ENCODE results near the gene ALKBH3.

ALKBH3 gene

GRCh38 chr11:43908683-43909082, 28.1 kb downstream of the ALKBH3 start:
- 0 out of 2 replicates have a peak, but pooled peaks cover 2% of the 10 kb centered on the region for H3K36me3 ChIP-seq (ENCODE audit: control insufficient read depth, insufficient read depth, low read length)
- H3K27me3 ChIP-seq (ENCODE audit: control insufficient read depth, insufficient read depth, low read length): no peaks in the 10 kb centered on the region
- peaks cover 11% of the 10 kb centered on the region for H3K4me1 ChIP-seq (ENCODE audit: control insufficient read depth, insufficient read depth, low read length)
- H3K9ac ChIP-seq (ENCODE audit: low read depth, low read length): no peak overlapping the region
- no peaks in the 10 kb centered on the region for H3K9me3 ChIP-seq (ENCODE audit: control insufficient read depth, insufficient read depth, low read length)
- no peak overlapping the region for H3K4me3 ChIP-seq (ENCODE audit: low read depth, low read length)
- no peak overlapping the region for H3K27ac ChIP-seq (ENCODE audit: low read depth, low read length)

GRCh38 chr11:43913829-43914380, 33.3 kb downstream of the ALKBH3 start:
- H3K36me3 ChIP-seq (ENCODE audit: control insufficient read depth, insufficient read depth, low read length): peaks cover 1% of the 10 kb centered on the region; the same call in 1 of the 2 replicates
- no peak overlapping the region for H3K9ac ChIP-seq (ENCODE audit: low read depth, low read length)
- peak overlapping the region; percentile 53 for H3K27ac ChIP-seq (ENCODE audit: low read depth, low read length)
- no peak overlapping the region for H3K4me3 ChIP-seq (ENCODE audit: low read depth, low read length)
- no peaks in the 10 kb centered on the region for H3K9me3 ChIP-seq (ENCODE audit: control insufficient read depth, insufficient read depth, low read length)
- peaks cover 19% of the 10 kb centered on the region for H3K4me1 ChIP-seq (ENCODE audit: control insufficient read depth, insufficient read depth, low read length)
- H3K27me3 ChIP-seq (ENCODE audit: control insufficient read depth, insufficient read depth, low read length): no peaks in the 10 kb centered on the region

- Histone ChIP-seq H3K36me3 (ENCODE audit: control insufficient read depth, insufficient read depth, low read length) (peaks cover 5% of the 10 kb centered on the region; the same call in 1 of the 2 replicates), H3K4me3 (ENCODE audit: low read depth, low read length) (no peak overlapping the region), H3K9ac (ENCODE audit: low read depth, low read length) (no peak overlapping the region), H3K27me3 (ENCODE audit: control insufficient read depth, insufficient read depth, low read length) (no peaks in the 10 kb centered on the region), H3K27ac (ENCODE audit: low read depth, low read length) (peak overlapping the region; percentile 53), H3K4me1 (ENCODE audit: control insufficient read depth, insufficient read depth, low read length) (peaks cover 19% of the 10 kb centered on the region), H3K9me3 (ENCODE audit: control insufficient read depth, insufficient read depth, low read length) (no peaks in the 10 kb centered on the region)
These were observed 33.8 kb downstream of the ALKBH3 start for GRCh38 chr11:43914466-43914865.

GRCh38 chr11:43916621-43917020, 36.0 kb downstream of the ALKBH3 start:
- Histone ChIP-seq H3K36me3 (ENCODE audit: control insufficient read depth, insufficient read depth, low read length) (peaks cover 5% of the 10 kb centered on the region; the same call in 1 of the 2 replicates), H3K9ac (ENCODE audit: low read depth, low read length) (no peak overlapping the region)

GRCh38 chr11:43917851-43918250, 37.2 kb downstream of the ALKBH3 start:
- Histone ChIP-seq H3K4me1 (ENCODE audit: control insufficient read depth, insufficient read depth, low read length) (peaks cover 28% of the 10 kb centered on the region), H3K36me3 (ENCODE audit: control insufficient read depth, insufficient read depth, low read length) (peaks cover 5% of the 10 kb centered on the region; the same call in 1 of the 2 replicates), H3K9ac (ENCODE audit: low read depth, low read length) (no peak overlapping the region)

More at GRCh38 chr11:43916621-43917020, 36.0 kb downstream of the ALKBH3 start:
- H3K9me3 ChIP-seq (ENCODE audit: control insufficient read depth, insufficient read depth, low read length): no peaks in the 10 kb centered on the region
- H3K27me3 ChIP-seq (ENCODE audit: control insufficient read depth, insufficient read depth, low read length): no peaks in the 10 kb centered on the region
- H3K4me3 ChIP-seq (ENCODE audit: low read depth, low read length): no peak overlapping the region
- H3K27ac ChIP-seq (ENCODE audit: low read depth, low read length): no peak overlapping the region
- H3K4me1 ChIP-seq (ENCODE audit: control insufficient read depth, insufficient read depth, low read length): peaks cover 30% of the 10 kb centered on the region

GRCh38 chr11:43918662-43919061, 38.0 kb downstream of the ALKBH3 start:
- H3K27me3 ChIP-seq (ENCODE audit: control insufficient read depth, insufficient read depth, low read length): no peaks in the 10 kb centered on the region
- H3K4me1 ChIP-seq (ENCODE audit: control insufficient read depth, insufficient read depth, low read length): peaks cover 23% of the 10 kb centered on the region
- H3K9ac ChIP-seq (ENCODE audit: low read depth, low read length): no peak overlapping the region
- no peaks in the 10 kb centered on the region for H3K9me3 ChIP-seq (ENCODE audit: control insufficient read depth, insufficient read depth, low read length)
- H3K27ac ChIP-seq (ENCODE audit: low read depth, low read length): no peak overlapping the region
- no peak overlapping the region for H3K4me3 ChIP-seq (ENCODE audit: low read depth, low read length)
- H3K36me3 ChIP-seq (ENCODE audit: control insufficient read depth, insufficient read depth, low read length): peaks cover 5% of the 10 kb centered on the region; the same call in 1 of the 2 replicates

More at GRCh38 chr11:43917851-43918250, 37.2 kb downstream of the ALKBH3 start:
- H3K27me3 ChIP-seq (ENCODE audit: control insufficient read depth, insufficient read depth, low read length): no peaks in the 10 kb centered on the region
- H3K27ac ChIP-seq (ENCODE audit: low read depth, low read length): no peak overlapping the region
- no peak overlapping the region for H3K4me3 ChIP-seq (ENCODE audit: low read depth, low read length)
- no peaks in the 10 kb centered on the region for H3K9me3 ChIP-seq (ENCODE audit: control insufficient read depth, insufficient read depth, low read length)

- Histone ChIP-seq H3K4me3 (ENCODE audit: low read depth, low read length) (no peak overlapping the region), H3K27me3 (ENCODE audit: control insufficient read depth, insufficient read depth, low read length) (no peaks in the 10 kb centered on the region), H3K4me1 (ENCODE audit: control insufficient read depth, insufficient read depth, low read length) (peaks cover 24% of the 10 kb centered on the region), H3K36me3 (ENCODE audit: control insufficient read depth, insufficient read depth, low read length) (peaks cover 5% of the 10 kb centered on the region; the same call in 1 of the 2 replicates), H3K9ac (ENCODE audit: low read depth, low read length) (no peak overlapping the region), H3K9me3 (ENCODE audit: control insufficient read depth, insufficient read depth, low read length) (no peaks in the 10 kb centered on the region), H3K27ac (ENCODE audit: low read depth, low read length) (peak overlapping the region; percentile 33)
These were observed 39.4 kb downstream of the ALKBH3 start for GRCh38 chr11:43919852-43920597.

GRCh38 chr11:43920598-43921419, 40.2 kb downstream of the ALKBH3 start:
- Histone ChIP-seq H3K9ac (ENCODE audit: low read depth, low read length) (no peak overlapping the region), H3K27ac (ENCODE audit: low read depth, low read length) (peak overlapping the region; percentile 2), H3K36me3 (ENCODE audit: control insufficient read depth, insufficient read depth, low read length) (peaks cover 5% of the 10 kb centered on the region; the same call in 1 of the 2 replicates), H3K9me3 (ENCODE audit: control insufficient read depth, insufficient read depth, low read length) (no peaks in the 10 kb centered on the region), H3K27me3 (ENCODE audit: control insufficient read depth, insufficient read depth, low read length) (no peaks in the 10 kb centered on the region), H3K4me3 (ENCODE audit: low read depth, low read length) (no peak overlapping the region), H3K4me1 (ENCODE audit: control insufficient read depth, insufficient read depth, low read length) (peaks cover 31% of the 10 kb centered on the region)

- H3K9ac ChIP-seq (ENCODE audit: low read depth, low read length): no peak overlapping the region
- peaks cover 5% of the 10 kb centered on the region; the same call in 1 of the 2 replicates for H3K36me3 ChIP-seq (ENCODE audit: control insufficient read depth, insufficient read depth, low read length)
- peaks cover 36% of the 10 kb centered on the region for H3K4me1 ChIP-seq (ENCODE audit: control insufficient read depth, insufficient read depth, low read length)
- no peaks in the 10 kb centered on the region for H3K27me3 ChIP-seq (ENCODE audit: control insufficient read depth, insufficient read depth, low read length)
- no peak overlapping the region for H3K4me3 ChIP-seq (ENCODE audit: low read depth, low read length)
- no peak overlapping the region for H3K27ac ChIP-seq (ENCODE audit: low read depth, low read length)
- H3K9me3 ChIP-seq (ENCODE audit: control insufficient read depth, insufficient read depth, low read length): no peaks in the 10 kb centered on the region
These were observed 41.1 kb downstream of the ALKBH3 start for GRCh38 chr11:43921561-43922294.

GRCh38 chr11:43922295-43922648, 41.6 kb downstream of the ALKBH3 start:
- H3K9ac ChIP-seq (ENCODE audit: low read depth, low read length): no peak overlapping the region
- no peaks in the 10 kb centered on the region for H3K27me3 ChIP-seq (ENCODE audit: control insufficient read depth, insufficient read depth, low read length)
- H3K9me3 ChIP-seq (ENCODE audit: control insufficient read depth, insufficient read depth, low read length): no peaks in the 10 kb centered on the region
- no peak overlapping the region for H3K4me3 ChIP-seq (ENCODE audit: low read depth, low read length)
- H3K27ac ChIP-seq (ENCODE audit: low read depth, low read length): no peak overlapping the region
- peaks cover 40% of the 10 kb centered on the region for H3K4me1 ChIP-seq (ENCODE audit: control insufficient read depth, insufficient read depth, low read length)
- H3K36me3 ChIP-seq (ENCODE audit: control insufficient read depth, insufficient read depth, low read length): peaks cover 5% of the 10 kb centered on the region; the same call in 1 of the 2 replicates

All from HUES48 (cell line).